AG10803 (cell line): ENCODE data around the gene BRF1.

Source experiments
- DNase-seq: peaks from one replicate; pipeline ENCODE4 v3.0.0; 2010; ENCODE audit warnings: low read depth
- H3K4me3 ChIP-seq: 2 replicates; pipeline ENCODE4 v1.5.1; 2011; ENCODE audit warnings: mild to moderate bottlenecking, low read length, control low read depth
- CTCF ChIP-seq: conservative IDR thresholded peaks from 2 replicates; pipeline ENCODE4 v1.5.1; 2011; ENCODE audit warnings: mild to moderate bottlenecking, low read length, control low read depth, inconsistent platforms

The BRF1 gene

GRCh38 chr14:105325716-105326567, 25.1 kb upstream of the BRF1 start:
- H3K4me3 ChIP-seq = no peak overlapping the region
- TF ChIP-seq CTCF = no peak
- no peak for DNase-seq

GRCh38 chr14:105325303-105325702, 24.5 kb upstream of the BRF1 start:
- TF ChIP-seq CTCF = no peak
- no peak for DNase-seq
- H3K4me3 ChIP-seq = no peak overlapping the region

GRCh38 chr14:105324871-105325270, 24.1 kb upstream of the BRF1 start:
- no peak for TF ChIP-seq CTCF
- no peak for DNase-seq
- H3K4me3 ChIP-seq = no peak overlapping the region

- TF ChIP-seq CTCF = no peak
- no peak for DNase-seq
- H3K4me3 ChIP-seq = no peak overlapping the region
Measured at GRCh38 chr14:105324080-105324778, 23.4 kb upstream of the BRF1 start.

- no peak overlapping the region for H3K4me3 ChIP-seq
- TF ChIP-seq CTCF = no peak
- DNase-seq = no peak
Measured at GRCh38 chr14:105323663-105324062, 22.9 kb upstream of the BRF1 start.

- no peak for TF ChIP-seq CTCF
- H3K4me3 ChIP-seq = no peak overlapping the region
- no peak for DNase-seq
Measured at GRCh38 chr14:105322791-105323556, 22.2 kb upstream of the BRF1 start.
